Stimulated activated CD4-positive, alpha-beta T cell treated with anti-CD3 and anti-CD28 coated beads, TNF-alpha, amount 100 ng/mL, for 24 hours (primary cell): Measurements from ENCODE around the gene RBMS1.
A peak's percentile ranks its signal among the peaks of the same experiment; 100 is the strongest.
"Not testable (repeated sequence)": the region's sequence is repeated elsewhere in the genome, so short reads cannot be mapped to it uniquely, and the experiment has no call there.

Source experiments
- DNase-seq, 3 experiments: peaks; one replicate each; pipeline ENCODE4 v3.0.0-alpha.2; 2020; ENCODE audit warnings: low read depth in 3 of 3

The RBMS1 gene

GRCh38 chr2:160502478-160502877 lies 8.9 kb upstream of the RBMS1 start:
- DNase-seq: no peak

GRCh38 chr2:160501370-160501769 lies 7.8 kb upstream of the RBMS1 start:
- no peak for DNase-seq

- DNase-seq: no peak
Measured at GRCh38 chr2:160499865-160500264, 6.3 kb upstream of the RBMS1 start.

GRCh38 chr2:160498137-160498536 lies 4.5 kb upstream of the RBMS1 start:
- DNase-seq: no peak

GRCh38 chr2:160494201-160494644 lies 616 bp upstream of the RBMS1 start:
- no peak for DNase-seq

- DNase-seq: peak in 1 of 3 experiments; percentile 59
Measured at GRCh38 chr2:160492401-160493226, 993 bp downstream of the RBMS1 start.

GRCh38 chr2:160491911-160492371 lies 1.7 kb downstream of the RBMS1 start:
- DNase-seq: no peak

GRCh38 chr2:160490733-160491685 lies 2.6 kb downstream of the RBMS1 start:
- no peak for DNase-seq

- DNase-seq: no peak
Measured at GRCh38 chr2:160489111-160489510, 4.5 kb downstream of the RBMS1 start.

- not testable (repeated sequence) for DNase-seq
Measured at GRCh38 chr2:160488289-160488688, 5.3 kb downstream of the RBMS1 start.

GRCh38 chr2:160486341-160486740 lies 7.3 kb downstream of the RBMS1 start:
- DNase-seq: no peak

- no peak for DNase-seq
Measured at GRCh38 chr2:160484859-160485520, 8.6 kb downstream of the RBMS1 start.

GRCh38 chr2:160482673-160483072 lies 10.9 kb downstream of the RBMS1 start:
- no peak for DNase-seq

- no peak for DNase-seq
Measured at GRCh38 chr2:160479269-160479668, 14.3 kb downstream of the RBMS1 start.

- DNase-seq: no peak
Measured at GRCh38 chr2:160478660-160479059, 14.9 kb downstream of the RBMS1 start.

GRCh38 chr2:160477032-160477431 lies 16.6 kb downstream of the RBMS1 start:
- DNase-seq: no peak

- DNase-seq: no peak
Measured at GRCh38 chr2:160474891-160475787, 18.5 kb downstream of the RBMS1 start.

GRCh38 chr2:160474319-160474645 lies 19.3 kb downstream of the RBMS1 start:
- no peak for DNase-seq

- no peak for DNase-seq
Measured at GRCh38 chr2:160473468-160474318, 19.9 kb downstream of the RBMS1 start.

GRCh38 chr2:160472839-160473251 lies 20.8 kb downstream of the RBMS1 start:
- no peak for DNase-seq
